Measurements from ENCODE around the gene MALRD1.

- TF ChIP-seq BHLHE40 (IDR thresholded peaks at IDR 0.05; ENCODE audit: borderline replicate concordance), result no peak
- TF ChIP-seq NFRKB (IDR thresholded peaks at IDR 0.05), result no peak
- no peak for TF ChIP-seq ELF4 (IDR thresholded peaks at IDR 0.05)
- TF ChIP-seq HDGF (IDR thresholded peaks at IDR 0.05; ENCODE audit: borderline replicate concordance), result no peak
- no peak for TF ChIP-seq FOXM1 (IDR thresholded peaks at IDR 0.05; ENCODE audit: borderline replicate concordance)
- no peak for TF ChIP-seq FOXA1 (IDR thresholded peaks at IDR 0.05)
Observed at GRCh38 chr10:19252531-19252930, 203.9 kb downstream of the MALRD1 start.

Data from HEK293T (cell line).